GM21723 (cell line): Measurements from ENCODE around the gene OR4F16.
"Not testable (repeated sequence)": the region's sequence is repeated elsewhere in the genome, so short reads cannot be mapped to it uniquely, and the experiment has no call there.

Source experiments
- ATAC-seq: cut with Tn5 transposase; IDR thresholded peaks from one replicate; pipeline ENCODE4 v1.9.1; 2021; ENCODE audit warnings: mild to moderate bottlenecking, moderate library complexity; ENCODE audit not compliant: unreplicated experiment

OR4F16 gene, protein sequence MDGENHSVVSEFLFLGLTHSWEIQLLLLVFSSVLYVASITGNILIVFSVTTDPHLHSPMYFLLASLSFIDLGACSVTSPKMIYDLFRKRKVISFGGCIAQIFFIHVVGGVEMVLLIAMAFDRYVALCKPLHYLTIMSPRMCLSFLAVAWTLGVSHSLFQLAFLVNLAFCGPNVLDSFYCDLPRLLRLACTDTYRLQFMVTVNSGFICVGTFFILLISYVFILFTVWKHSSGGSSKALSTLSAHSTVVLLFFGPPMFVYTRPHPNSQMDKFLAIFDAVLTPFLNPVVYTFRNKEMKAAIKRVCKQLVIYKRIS

GRCh38 chr1:686554-686953 lies at the start of gene OR4F16:
OR4F16 (minus strand) TSS chr1:686654; CDS start chr1:686654, 0 bp downstream.
- not testable (repeated sequence) for ATAC-seq

GRCh38 chr1:733649-734048 lies 47.2 kb upstream of the OR4F16 start:
- not testable (repeated sequence) for ATAC-seq

DNA sequence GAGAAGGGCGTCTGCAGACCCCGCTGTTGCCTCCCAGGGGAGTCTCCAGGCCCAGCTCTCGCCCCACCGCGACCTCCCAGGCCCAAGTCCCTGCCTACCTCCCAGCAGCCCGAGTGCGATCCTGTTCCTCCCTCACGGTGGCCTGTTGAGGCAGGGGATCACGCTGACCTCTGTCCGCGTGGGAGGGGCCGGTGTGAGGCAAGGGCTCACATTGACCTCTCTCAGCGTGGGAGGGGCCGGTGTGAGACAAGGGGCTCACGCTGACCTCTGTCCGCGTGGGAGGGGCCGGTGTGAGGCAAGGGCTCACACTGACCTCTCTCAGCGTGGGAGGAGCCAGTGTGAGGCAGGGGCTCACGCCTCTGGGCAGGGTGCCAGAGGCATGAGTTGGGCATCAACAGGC lies 40.6 kb upstream of the OR4F16 start:
- ATAC-seq: not testable (repeated sequence)
